Smooth muscle cell (in vitro differentiated cells): ENCODE results near the gene RNF157. TPM values are rescaled to one million over a fixed set of nuclear protein-coding genes. Genes with fewer than 3 reads are reported as not detected.

Source experiments
- DNase-seq: peaks from one replicate; lab custom pipeline; 2025; ENCODE audit not compliant: unreplicated experiment; lab: John Stamatoyannopoulos, UW
- H2AFZ ChIP-seq: fragments of 200-600 bp; sonication (generic); 2 replicates; pipeline ENCODE4 v1.6.0; 2016; ENCODE audit warnings: antibody characterized with exemption, low read depth, mild to moderate bottlenecking
- H3F3A ChIP-seq: fragments of 200-600 bp; sonication (generic); 2 replicates; pipeline ENCODE4 v1.6.0; 2017; ENCODE audit warnings: antibody characterized with exemption, low read depth
- H3K27ac ChIP-seq: fragments of 200-600 bp; sonication (generic); 2 replicates; pipeline ENCODE4 v1.5.1; 2016; ENCODE audit warnings: low read depth, mild to moderate bottlenecking
- H3K27me3 ChIP-seq: fragments of 200-600 bp; sonication (generic); 2 replicates; pipeline ENCODE4 v1.6.1; 2016; ENCODE audit warnings: low read depth, mild to moderate bottlenecking
- H3K36me3 ChIP-seq: fragments of 200-600 bp; sonication (generic); 2 replicates; pipeline ENCODE4 v1.5.1; 2016; ENCODE audit warnings: low read depth
- H3K4me1 ChIP-seq: fragments of 200-600 bp; sonication (generic); 2 replicates; pipeline ENCODE4 v1.5.1; 2016; ENCODE audit warnings: low read depth
- H3K4me2 ChIP-seq: fragments of 200-600 bp; sonication (generic); 2 replicates; pipeline ENCODE4 v1.6.0; 2016; ENCODE audit warnings: mild to moderate bottlenecking
- H3K4me3 ChIP-seq: fragments of 200-600 bp; sonication (generic); 2 replicates; pipeline ENCODE4 v1.5.1; 2016; ENCODE audit warnings: mild to moderate bottlenecking
- H3K79me2 ChIP-seq: fragments of 200-600 bp; sonication (generic); 2 replicates; pipeline ENCODE4 v1.6.0; 2016; ENCODE audit warnings: low read depth, mild to moderate bottlenecking
- H3K9ac ChIP-seq: fragments of 200-600 bp; sonication (generic); 2 replicates; pipeline ENCODE4 v1.6.0; 2016; ENCODE audit warnings: low read depth
- H3K9me3 ChIP-seq: fragments of 200-600 bp; sonication (generic); replicated peaks from 2 replicates; pipeline ENCODE4 v1.5.1; 2016; ENCODE audit warnings: low read depth
- H4K20me1 ChIP-seq: fragments of 200-600 bp; sonication (generic); 2 replicates; pipeline ENCODE4 v1.6.0; 2016; ENCODE audit warnings: low read depth
- WGBS: methylation state at CpG from one replicate; pipeline ENCODE4 v1.1.7; 2016; ENCODE audit warnings: low lambda C conversion rate; 5-methylcytosine and 5-hydroxymethylcytosine counted together
- polyA plus RNA-seq: library from polyadenylated mRNA; unstranded; fragments of >200 nt; fragmentation: Nextera tagmentation; extraction: Ambion mirVana; gene quantifications from 2 replicates; pipeline ENCODE4 v1.2.1, GENCODE V29; 2016
- total RNA-seq: library from RNA; depleted of rRNA; stranded (reverse); fragments of >200 nt; gene quantifications from 2 replicates; pipeline ENCODE4 v1.2.3, GENCODE V29; 2014
- TF ChIP-seq, protein P1 (sequence below): fragments of 200-600 bp; sonication (generic); IDR thresholded peaks from 2 replicates; pipeline ENCODE4 v1.5.1; 2017; ENCODE audit warnings: borderline replicate concordance, mild to moderate bottlenecking, antibody characterized with exemption; ENCODE audit not compliant: insufficient read depth, poor library complexity, severe bottlenecking

The RNF157 gene
- total and polyA plus RNA-seq, 2 experiments from 2014 or later, result 0.09 to 0.63 TPM

DNA sequence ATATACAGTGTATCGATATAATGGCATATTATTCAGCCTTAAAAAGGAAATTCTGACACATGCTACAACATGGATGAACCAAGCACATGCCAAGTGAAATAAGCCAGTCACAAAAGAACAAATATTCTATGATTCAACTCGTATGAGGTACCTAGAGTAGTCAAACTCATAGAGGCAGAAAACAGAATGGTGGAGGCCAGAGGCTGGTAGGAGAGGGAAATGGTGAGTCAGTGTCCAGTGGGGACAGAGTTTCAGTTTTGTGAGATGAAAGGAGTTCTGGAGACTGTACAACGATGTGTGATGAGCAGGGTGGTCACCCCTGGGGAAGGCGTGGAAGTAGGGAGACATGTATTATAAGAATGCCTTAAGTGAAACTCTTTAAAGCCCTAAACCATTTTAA is 39.9 kb downstream of the RNF157 start:
- H3K9me3 ChIP-seq, result no peaks in the 10 kb centered on the region
- H3K27me3 ChIP-seq, result no peaks in the 10 kb centered on the region
- H3K4me3 ChIP-seq, result no peak overlapping the region
- DNase-seq, result no peak
- H3K4me1 ChIP-seq, result peaks cover 5% of the 10 kb centered on the region
- no peaks in the 10 kb centered on the region for H3K36me3 ChIP-seq
- H3K79me2 ChIP-seq, result no peaks in the 10 kb centered on the region
- no peak overlapping the region for H3K4me2 ChIP-seq
- no peak overlapping the region for H3K9ac ChIP-seq
- no peak overlapping the region for H2AFZ ChIP-seq
- TF ChIP-seq, protein P1, sequence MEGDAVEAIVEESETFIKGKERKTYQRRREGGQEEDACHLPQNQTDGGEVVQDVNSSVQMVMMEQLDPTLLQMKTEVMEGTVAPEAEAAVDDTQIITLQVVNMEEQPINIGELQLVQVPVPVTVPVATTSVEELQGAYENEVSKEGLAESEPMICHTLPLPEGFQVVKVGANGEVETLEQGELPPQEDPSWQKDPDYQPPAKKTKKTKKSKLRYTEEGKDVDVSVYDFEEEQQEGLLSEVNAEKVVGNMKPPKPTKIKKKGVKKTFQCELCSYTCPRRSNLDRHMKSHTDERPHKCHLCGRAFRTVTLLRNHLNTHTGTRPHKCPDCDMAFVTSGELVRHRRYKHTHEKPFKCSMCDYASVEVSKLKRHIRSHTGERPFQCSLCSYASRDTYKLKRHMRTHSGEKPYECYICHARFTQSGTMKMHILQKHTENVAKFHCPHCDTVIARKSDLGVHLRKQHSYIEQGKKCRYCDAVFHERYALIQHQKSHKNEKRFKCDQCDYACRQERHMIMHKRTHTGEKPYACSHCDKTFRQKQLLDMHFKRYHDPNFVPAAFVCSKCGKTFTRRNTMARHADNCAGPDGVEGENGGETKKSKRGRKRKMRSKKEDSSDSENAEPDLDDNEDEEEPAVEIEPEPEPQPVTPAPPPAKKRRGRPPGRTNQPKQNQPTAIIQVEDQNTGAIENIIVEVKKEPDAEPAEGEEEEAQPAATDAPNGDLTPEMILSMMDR, result no peak
- WGBS, result 89% methylated on average over 4 of the region's 4 CpGs
- no peaks in the 10 kb centered on the region for H3F3A ChIP-seq
- H3K27ac ChIP-seq, result no peak overlapping the region
- no peaks in the 10 kb centered on the region for H4K20me1 ChIP-seq

- Histone ChIP-seq H3K27ac (no peak overlapping the region), H3K9me3 (no peaks in the 10 kb centered on the region), H3K79me2 (no peaks in the 10 kb centered on the region), H2AFZ (no peak overlapping the region), H4K20me1 (no peaks in the 10 kb centered on the region), H3K4me3 (no peak overlapping the region), H3K36me3 (no peaks in the 10 kb centered on the region), H3K27me3 (no peaks in the 10 kb centered on the region), H3K9ac (no peak overlapping the region), H3F3A (no peaks in the 10 kb centered on the region), H3K4me1 (peaks cover 1% of the 10 kb centered on the region), H3K4me2 (no peak overlapping the region)
- no peak for DNase-seq
- 96% methylated on average over 4 of the region's 4 CpGs for WGBS
- TF ChIP-seq, protein P1, result no peak
These were observed 40.8 kb downstream of the RNF157 start for GRCh38 chr17:76199469-76199868.

DNA sequence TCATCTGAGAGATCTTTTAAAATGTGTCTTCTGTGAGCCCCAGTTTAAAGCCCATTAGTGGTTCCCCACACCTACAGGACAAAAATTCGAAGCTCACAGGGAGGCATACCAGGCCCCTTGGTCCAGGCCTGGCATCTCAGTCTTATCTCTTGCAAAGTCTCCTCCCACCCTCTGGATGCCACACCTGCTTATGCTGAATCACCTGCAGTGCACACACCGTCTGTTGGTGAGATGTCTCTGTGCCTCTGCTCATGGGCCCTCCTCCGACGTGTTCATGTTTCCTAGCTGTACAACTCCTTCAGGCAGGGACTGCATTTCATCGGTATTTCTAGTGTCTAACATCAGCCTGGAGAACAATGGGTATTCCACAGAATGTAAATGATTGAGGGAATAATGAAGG is 41.6 kb downstream of the RNF157 start:
- no peaks in the 10 kb centered on the region for H3K79me2 ChIP-seq
- no peaks in the 10 kb centered on the region for H3K9me3 ChIP-seq
- H3K36me3 ChIP-seq, result no peaks in the 10 kb centered on the region
- H3K27ac ChIP-seq, result no peak overlapping the region
- no peaks in the 10 kb centered on the region for H4K20me1 ChIP-seq
- H3F3A ChIP-seq, result no peaks in the 10 kb centered on the region
- WGBS, result 93% methylated on average over 5 of the region's 5 CpGs
- H3K4me2 ChIP-seq, result no peak overlapping the region
- H3K4me3 ChIP-seq, result no peak overlapping the region
- H3K27me3 ChIP-seq, result no peaks in the 10 kb centered on the region
- no peak overlapping the region for H3K9ac ChIP-seq
- no peaks in the 10 kb centered on the region for H3K4me1 ChIP-seq
- TF ChIP-seq, protein P1, result no peak
- no peak overlapping the region for H2AFZ ChIP-seq
- DNase-seq, result no peak

DNA sequence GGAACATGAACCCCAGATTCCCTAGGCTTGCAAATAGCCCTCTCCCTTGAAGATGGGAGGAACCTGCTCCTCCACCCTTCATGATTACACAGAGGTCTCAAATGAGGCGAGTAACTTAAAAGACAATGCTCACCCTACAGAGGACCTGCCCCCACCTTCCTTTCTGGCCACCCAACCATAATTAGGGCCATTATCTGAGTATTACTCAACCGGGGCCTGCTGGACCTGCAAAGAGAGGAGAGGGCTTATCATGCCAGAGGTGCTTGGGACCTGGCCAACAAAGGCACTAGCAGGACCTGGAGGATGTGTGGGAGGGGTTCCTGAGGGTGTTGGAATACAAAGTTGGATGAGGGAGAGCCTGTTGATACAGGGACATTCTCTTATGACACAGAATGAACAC is 42.4 kb downstream of the RNF157 start:
- 71% methylated on average over 2 of the region's 2 CpGs for WGBS
- Histone ChIP-seq H3K9ac (no peak overlapping the region), H3K27me3 (no peaks in the 10 kb centered on the region)

More for the DNA sequence above, 42.4 kb downstream of the RNF157 start:
- no peaks in the 10 kb centered on the region for H3K79me2 ChIP-seq
- H3K9me3 ChIP-seq, result no peaks in the 10 kb centered on the region
- H3K4me3 ChIP-seq, result no peak overlapping the region
- DNase-seq, result no peak
- no peaks in the 10 kb centered on the region for H3K4me1 ChIP-seq
- no peak overlapping the region for H2AFZ ChIP-seq
- H3K36me3 ChIP-seq, result no peaks in the 10 kb centered on the region
- no peak overlapping the region for H3K27ac ChIP-seq
- TF ChIP-seq, protein P1, result no peak
- no peak overlapping the region for H3K4me2 ChIP-seq
- no peaks in the 10 kb centered on the region for H4K20me1 ChIP-seq
- H3F3A ChIP-seq, result no peaks in the 10 kb centered on the region
